Smooth muscle cell (in vitro differentiated cells): Measurements from ENCODE around the gene IL17RB. TPM values are rescaled to one million over a fixed set of nuclear protein-coding genes. Genes with fewer than 3 reads are reported as not detected.

Source experiments
- DNase-seq: peaks from one replicate; lab custom pipeline; 2025; ENCODE audit not compliant: unreplicated experiment; lab: John Stamatoyannopoulos, UW
- H2AFZ ChIP-seq: fragments of 200-600 bp; sonication (generic); 2 replicates; pipeline ENCODE4 v1.6.0; 2016; ENCODE audit warnings: antibody characterized with exemption, low read depth, mild to moderate bottlenecking
- H3F3A ChIP-seq: fragments of 200-600 bp; sonication (generic); 2 replicates; pipeline ENCODE4 v1.6.0; 2017; ENCODE audit warnings: antibody characterized with exemption, low read depth
- H3K27ac ChIP-seq: fragments of 200-600 bp; sonication (generic); 2 replicates; pipeline ENCODE4 v1.5.1; 2016; ENCODE audit warnings: low read depth, mild to moderate bottlenecking
- H3K27me3 ChIP-seq: fragments of 200-600 bp; sonication (generic); 2 replicates; pipeline ENCODE4 v1.6.1; 2016; ENCODE audit warnings: low read depth, mild to moderate bottlenecking
- H3K36me3 ChIP-seq: fragments of 200-600 bp; sonication (generic); 2 replicates; pipeline ENCODE4 v1.5.1; 2016; ENCODE audit warnings: low read depth
- H3K4me1 ChIP-seq: fragments of 200-600 bp; sonication (generic); 2 replicates; pipeline ENCODE4 v1.5.1; 2016; ENCODE audit warnings: low read depth
- H3K4me2 ChIP-seq: fragments of 200-600 bp; sonication (generic); 2 replicates; pipeline ENCODE4 v1.6.0; 2016; ENCODE audit warnings: mild to moderate bottlenecking
- H3K4me3 ChIP-seq: fragments of 200-600 bp; sonication (generic); 2 replicates; pipeline ENCODE4 v1.5.1; 2016; ENCODE audit warnings: mild to moderate bottlenecking
- H3K79me2 ChIP-seq: fragments of 200-600 bp; sonication (generic); 2 replicates; pipeline ENCODE4 v1.6.0; 2016; ENCODE audit warnings: low read depth, mild to moderate bottlenecking
- H3K9ac ChIP-seq: fragments of 200-600 bp; sonication (generic); 2 replicates; pipeline ENCODE4 v1.6.0; 2016; ENCODE audit warnings: low read depth
- H3K9me3 ChIP-seq: fragments of 200-600 bp; sonication (generic); replicated peaks from 2 replicates; pipeline ENCODE4 v1.5.1; 2016; ENCODE audit warnings: low read depth
- H4K20me1 ChIP-seq: fragments of 200-600 bp; sonication (generic); 2 replicates; pipeline ENCODE4 v1.6.0; 2016; ENCODE audit warnings: low read depth
- CTCF ChIP-seq: fragments of 200-600 bp; sonication (generic); IDR thresholded peaks from 2 replicates; pipeline ENCODE4 v1.5.1; 2017; ENCODE audit warnings: borderline replicate concordance, mild to moderate bottlenecking, antibody characterized with exemption; ENCODE audit not compliant: insufficient read depth, poor library complexity, severe bottlenecking
- WGBS: methylation state at CpG from one replicate; pipeline ENCODE4 v1.1.7; 2016; ENCODE audit warnings: low lambda C conversion rate; 5-methylcytosine and 5-hydroxymethylcytosine counted together
- polyA plus RNA-seq: library from polyadenylated mRNA; unstranded; fragments of >200 nt; fragmentation: Nextera tagmentation; extraction: Ambion mirVana; gene quantifications from 2 replicates; pipeline ENCODE4 v1.2.1, GENCODE V29; 2016
- total RNA-seq: library from RNA; depleted of rRNA; stranded (reverse); fragments of >200 nt; gene quantifications from 2 replicates; pipeline ENCODE4 v1.2.3, GENCODE V29; 2014

IL17RB gene
- total and polyA plus RNA-seq, 2 experiments from 2014 or later = 0.40 TPM; not detected in 1

DNA sequence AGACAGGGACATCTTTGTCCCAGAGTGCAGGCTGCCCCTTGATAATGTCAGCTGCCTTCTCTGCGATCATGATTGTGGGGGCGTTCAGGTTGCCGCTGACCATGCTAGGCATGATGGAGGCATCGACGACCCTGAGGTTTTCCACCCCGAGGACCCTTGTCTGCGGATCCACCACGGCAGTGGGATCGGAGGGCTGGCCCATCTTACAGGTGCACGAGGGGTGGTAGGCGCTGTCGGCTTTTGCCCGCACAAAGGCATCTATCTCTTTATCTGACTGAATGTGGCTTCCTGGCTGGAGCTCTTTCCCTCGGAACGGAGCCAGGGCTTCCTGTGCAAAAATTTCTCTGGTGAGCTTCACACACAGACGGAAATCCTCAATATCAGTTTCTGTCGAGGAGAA is 28.6 kb upstream of the IL17RB start:
- WGBS = 95% methylated on average over 17 of the region's 17 CpGs
- Histone ChIP-seq H2AFZ (no peak overlapping the region), H3K4me3 (no peak overlapping the region), H3K36me3 (no peaks in the 10 kb centered on the region), H3K27ac (no peak overlapping the region), H3K4me1 (no peaks in the 10 kb centered on the region), H3K9me3 (no peaks in the 10 kb centered on the region), H3K9ac (no peak overlapping the region), H3K27me3 (no peaks in the 10 kb centered on the region), H3K4me2 (no peak overlapping the region), H3F3A (no peaks in the 10 kb centered on the region), H4K20me1 (no peaks in the 10 kb centered on the region), H3K79me2 (no peaks in the 10 kb centered on the region)
- DNase-seq = no peak
- TF ChIP-seq CTCF = no peak

- Histone ChIP-seq H3K4me3 (no peak overlapping the region), H3K27ac (no peak overlapping the region), H3F3A (no peaks in the 10 kb centered on the region), H3K4me2 (no peak overlapping the region), H3K9ac (no peak overlapping the region), H2AFZ (no peak overlapping the region), H3K27me3 (no peaks in the 10 kb centered on the region), H3K36me3 (no peaks in the 10 kb centered on the region), H3K79me2 (no peaks in the 10 kb centered on the region), H3K4me1 (no peaks in the 10 kb centered on the region), H4K20me1 (no peaks in the 10 kb centered on the region), H3K9me3 (no peaks in the 10 kb centered on the region)
- WGBS = 91% methylated on average over 14 of the region's 14 CpGs
- no peak for DNase-seq
- no peak for TF ChIP-seq CTCF
Observed at GRCh38 chr3:53818221-53819162, 27.9 kb upstream of the IL17RB start.

GRCh38 chr3:53819163-53819868 is 27.1 kb upstream of the IL17RB start:
- no peaks in the 10 kb centered on the region for H3K79me2 ChIP-seq
- no peaks in the 10 kb centered on the region for H3K9me3 ChIP-seq
- H2AFZ ChIP-seq = no peak overlapping the region
- no peaks in the 10 kb centered on the region for H3K36me3 ChIP-seq
- no peak overlapping the region for H3K4me2 ChIP-seq
- H3K4me1 ChIP-seq = no peaks in the 10 kb centered on the region
- TF ChIP-seq CTCF = no peak
- no peak overlapping the region for H3K4me3 ChIP-seq
- no peak overlapping the region for H3K9ac ChIP-seq
- H3F3A ChIP-seq = no peaks in the 10 kb centered on the region
- no peak overlapping the region for H3K27ac ChIP-seq
- no peak for DNase-seq
- H4K20me1 ChIP-seq = no peaks in the 10 kb centered on the region
- H3K27me3 ChIP-seq = no peaks in the 10 kb centered on the region
- WGBS = 91% methylated on average over 11 of the region's 14 CpGs
